Measurements from ENCODE around the gene TTLL4.

The TTLL4 gene

DNA sequence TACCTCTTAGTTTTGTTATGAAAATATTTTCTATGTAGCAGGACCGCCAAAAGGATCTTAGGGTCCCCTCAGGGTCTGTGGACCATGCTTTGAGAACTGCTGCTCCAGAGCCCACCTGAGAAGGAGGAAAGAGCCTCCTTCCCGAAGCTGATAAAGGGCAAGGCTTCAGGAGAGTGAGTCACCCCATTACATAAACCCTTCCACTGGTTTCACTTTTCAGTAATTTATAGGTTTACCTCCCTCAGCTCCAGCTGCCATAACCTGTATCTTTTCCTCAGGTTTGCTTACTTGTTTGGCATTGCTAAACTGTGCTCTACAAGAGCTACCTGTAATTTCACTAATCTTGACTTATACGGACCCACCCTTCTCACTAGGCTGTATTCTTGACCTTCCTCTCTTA lies 6.6 kb downstream of the TTLL4 start:
- no peak for DNase-seq (ENCODE audit: low read depth, low spot score)

DNA sequence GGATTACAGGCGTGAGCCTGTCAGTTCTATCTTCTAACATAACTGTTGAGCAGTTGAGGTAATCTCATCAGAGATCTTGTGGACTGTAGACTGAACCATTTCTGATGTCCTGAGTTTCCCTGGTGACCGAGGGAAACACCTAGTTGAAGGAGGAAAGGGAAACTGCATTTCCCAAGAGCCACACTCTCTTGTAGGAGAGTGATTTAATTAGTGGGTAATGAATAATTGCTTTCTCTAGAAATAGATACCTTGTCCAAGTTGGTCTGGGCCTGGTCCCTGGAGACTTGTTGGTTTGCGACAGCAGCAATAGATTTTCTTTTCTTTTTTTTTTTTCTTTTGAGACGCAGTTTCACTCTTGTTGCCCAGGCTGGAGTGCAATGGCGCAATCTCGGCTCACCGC lies 7.4 kb downstream of the TTLL4 start:
- DNase-seq (ENCODE audit: low read depth, low spot score) = no peak

DNA sequence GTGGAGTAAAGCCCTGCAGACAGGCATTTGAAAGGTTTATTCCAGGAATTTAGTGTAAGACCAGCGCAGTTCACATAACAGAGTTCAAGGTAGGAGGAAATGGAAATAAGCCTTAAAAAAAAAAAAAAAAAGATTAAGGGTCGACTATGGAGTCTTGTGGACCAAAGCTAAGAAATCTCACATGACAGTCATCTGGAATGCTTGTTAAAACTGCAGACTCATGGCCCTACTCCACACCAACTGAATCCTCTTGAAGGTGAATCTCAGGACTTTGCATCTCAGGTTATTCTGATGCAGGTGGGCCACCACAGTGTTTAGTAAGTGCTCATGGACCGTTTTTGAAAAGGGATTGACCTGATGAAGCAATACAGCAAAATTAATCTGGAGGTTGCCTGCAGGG lies 8.8 kb downstream of the TTLL4 start:
- no peak for DNase-seq (ENCODE audit: low read depth, low spot score)

DNA sequence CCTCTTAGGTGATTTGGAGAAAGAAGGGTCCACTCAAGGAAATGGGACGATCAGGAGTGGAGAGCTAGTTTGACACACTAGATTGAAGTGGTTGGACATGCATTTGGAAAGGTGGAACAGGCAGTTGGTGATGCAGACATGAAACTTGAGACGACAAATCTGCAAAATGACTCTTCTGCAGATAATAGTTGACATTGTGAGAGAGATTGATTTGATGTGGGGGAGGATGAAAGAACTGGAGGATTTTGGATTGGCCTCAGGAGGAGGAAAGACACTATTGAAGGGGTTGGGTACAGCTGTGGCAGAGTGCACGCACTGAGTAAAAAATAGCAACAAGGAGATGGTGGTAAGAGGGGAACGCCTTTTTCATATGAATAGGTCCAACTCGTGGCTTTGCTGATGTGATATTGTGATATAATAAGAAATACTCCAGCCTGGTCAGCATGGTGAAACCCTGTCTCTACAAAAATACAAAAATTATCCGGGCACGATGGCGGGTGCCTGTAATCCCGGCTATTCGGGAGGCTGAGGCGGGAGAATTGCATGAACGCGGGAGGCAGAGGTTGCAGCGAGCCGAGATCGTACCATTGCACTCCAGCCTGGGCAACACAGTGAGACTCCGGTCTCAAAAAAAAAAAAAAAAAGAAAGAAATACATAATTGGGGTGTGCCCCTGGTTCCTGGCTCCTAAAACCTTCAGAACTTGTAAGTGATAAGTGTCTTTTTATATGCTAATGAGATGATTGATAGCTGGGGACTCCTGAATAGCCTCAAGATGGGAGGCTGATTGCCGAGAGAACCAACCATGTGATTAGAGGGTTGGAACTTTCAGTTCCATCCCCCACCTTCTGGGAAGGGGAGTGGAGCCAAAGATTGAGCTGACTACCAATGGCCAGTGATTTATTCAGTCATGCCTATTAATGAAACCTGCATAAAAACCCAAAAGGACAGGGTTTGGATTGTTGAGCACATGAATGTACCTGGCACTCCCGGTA lies 9.7 kb downstream of the TTLL4 start:
- no peak for DNase-seq (ENCODE audit: low read depth, low spot score)

DNA sequence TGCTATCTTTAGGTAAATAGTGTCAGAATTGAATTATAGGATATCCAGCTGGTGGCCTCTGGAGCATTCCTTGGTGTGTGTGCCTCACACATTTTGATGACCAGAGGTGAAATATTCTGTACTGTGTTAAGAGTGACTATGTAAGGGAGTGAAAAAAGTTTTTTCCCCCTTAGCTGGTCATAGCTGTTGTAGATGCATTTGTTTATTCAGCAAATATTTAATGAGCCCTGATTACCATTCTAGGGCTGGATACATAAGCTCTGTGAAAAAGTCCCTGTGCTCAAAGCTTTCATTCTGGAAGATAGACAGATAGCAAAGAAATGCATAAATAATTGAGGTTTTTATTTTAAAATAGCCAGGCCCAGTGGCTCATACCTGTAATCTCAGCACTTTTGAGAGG lies 10.9 kb downstream of the TTLL4 start:
- no peak for DNase-seq (ENCODE audit: low read depth, low spot score)

DNA sequence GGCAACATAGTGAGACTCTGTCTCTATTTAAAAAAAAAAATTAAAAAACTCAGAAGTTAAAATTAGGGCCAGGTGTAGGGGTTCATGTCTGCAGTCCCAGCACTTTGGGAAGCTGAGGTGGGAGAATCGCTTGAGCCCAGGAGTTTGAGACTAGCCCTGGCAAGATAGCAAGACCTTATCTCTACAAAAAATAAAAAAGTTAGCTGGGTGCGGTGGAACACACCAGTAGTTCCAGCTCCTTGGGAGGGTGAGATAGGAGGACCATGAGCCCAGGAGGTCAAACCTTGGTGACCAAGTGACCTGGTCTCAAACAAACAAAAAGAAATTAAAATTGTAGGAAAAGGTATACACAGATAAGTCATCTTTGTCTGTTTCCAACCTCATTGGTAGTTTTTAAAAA lies 11.3 kb downstream of the TTLL4 start:
- DNase-seq (ENCODE audit: low read depth, low spot score) = no peak

DNA sequence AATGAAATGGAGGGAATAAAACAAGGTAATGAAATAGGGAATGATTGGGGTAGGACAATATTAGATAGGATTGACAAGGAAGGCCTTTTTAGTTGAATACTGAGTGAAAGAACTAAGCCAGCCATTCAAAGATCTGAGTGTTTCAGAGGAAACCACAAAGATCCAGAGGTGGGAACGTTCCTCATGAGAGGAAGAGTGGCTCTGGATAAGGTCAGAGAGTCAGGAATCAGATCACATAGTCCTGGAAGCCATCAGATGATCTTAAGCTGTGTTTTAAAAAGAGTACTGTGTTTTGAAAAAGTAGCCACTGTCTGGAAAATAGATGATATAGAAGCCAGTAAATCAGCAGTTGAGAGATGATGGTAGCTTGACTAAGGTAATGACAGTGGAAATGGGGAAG lies 11.8 kb downstream of the TTLL4 start:
- no peak for DNase-seq (ENCODE audit: low read depth, low spot score)

DNA sequence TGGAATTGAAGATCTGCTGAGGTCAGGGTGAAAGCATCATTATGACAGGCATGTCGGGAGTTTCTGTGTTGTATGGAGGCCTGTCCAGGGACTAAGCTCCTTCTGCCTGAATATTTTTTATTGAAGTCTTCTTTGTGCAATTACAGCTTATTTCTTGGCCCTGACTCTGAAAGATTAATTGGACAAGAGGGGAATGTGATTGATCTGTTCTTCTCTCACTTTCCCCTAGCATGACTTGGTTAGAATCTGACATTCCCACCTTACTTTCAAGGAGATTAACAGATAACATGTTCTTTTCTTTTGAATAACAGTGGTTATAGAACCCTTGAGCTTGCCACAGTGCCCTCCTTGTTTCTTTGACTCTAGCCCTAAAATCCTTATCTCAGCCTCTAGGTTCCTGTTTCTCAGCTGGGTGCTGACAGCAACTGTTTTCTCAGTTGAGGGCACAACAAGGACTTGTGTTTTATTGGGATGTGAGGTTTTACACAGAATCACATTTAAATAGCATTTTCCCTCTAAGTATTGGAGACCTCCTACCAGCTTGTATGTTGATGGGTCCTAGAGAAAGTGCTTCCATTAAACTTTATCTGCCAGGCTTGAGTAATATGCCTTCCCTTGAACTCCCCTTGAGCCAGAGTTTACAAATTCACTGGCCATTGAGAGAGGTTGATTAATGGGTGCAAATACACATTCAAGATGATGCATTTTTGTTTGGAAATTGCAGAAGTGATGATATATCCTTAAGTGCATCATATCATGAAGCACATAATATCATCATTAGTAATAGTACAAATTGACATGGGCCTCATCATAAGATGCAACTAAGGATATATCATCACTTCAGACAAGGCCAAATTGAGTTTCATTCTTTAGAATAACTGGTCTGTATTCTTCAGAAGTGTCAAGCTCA lies 12.5 kb downstream of the TTLL4 start:
- DNase-seq (ENCODE audit: low read depth, low spot score) = no peak

DNA sequence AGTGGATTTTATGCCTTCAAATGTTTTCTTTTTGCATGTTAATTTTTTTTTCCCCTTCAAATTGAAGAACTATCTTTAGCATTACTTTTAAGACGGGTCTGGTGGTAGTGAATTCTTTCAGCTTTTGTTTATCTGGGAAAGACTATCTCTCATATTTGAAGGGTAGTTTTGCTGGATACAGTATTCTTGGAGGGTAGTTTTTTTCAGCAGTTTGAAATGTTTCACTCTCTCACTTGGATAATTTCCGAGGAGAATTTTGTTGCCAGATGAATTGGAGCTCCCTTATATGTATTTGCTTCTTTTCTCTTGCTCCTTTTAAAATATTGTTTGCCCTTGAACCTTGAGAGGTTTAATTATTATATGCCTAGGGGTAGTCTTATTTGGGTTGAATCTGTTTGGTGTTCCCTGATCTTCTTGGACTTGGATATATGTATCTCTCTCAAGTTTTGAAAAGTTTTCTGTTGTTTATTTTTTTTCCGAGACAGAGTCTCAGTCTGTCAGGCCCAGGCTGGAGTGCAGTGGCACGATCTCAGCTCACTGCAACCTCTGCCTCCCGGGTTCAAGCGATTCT lies 15.5 kb downstream of the TTLL4 start:
- DNase-seq (ENCODE audit: low read depth, low spot score) = no peak

DNA sequence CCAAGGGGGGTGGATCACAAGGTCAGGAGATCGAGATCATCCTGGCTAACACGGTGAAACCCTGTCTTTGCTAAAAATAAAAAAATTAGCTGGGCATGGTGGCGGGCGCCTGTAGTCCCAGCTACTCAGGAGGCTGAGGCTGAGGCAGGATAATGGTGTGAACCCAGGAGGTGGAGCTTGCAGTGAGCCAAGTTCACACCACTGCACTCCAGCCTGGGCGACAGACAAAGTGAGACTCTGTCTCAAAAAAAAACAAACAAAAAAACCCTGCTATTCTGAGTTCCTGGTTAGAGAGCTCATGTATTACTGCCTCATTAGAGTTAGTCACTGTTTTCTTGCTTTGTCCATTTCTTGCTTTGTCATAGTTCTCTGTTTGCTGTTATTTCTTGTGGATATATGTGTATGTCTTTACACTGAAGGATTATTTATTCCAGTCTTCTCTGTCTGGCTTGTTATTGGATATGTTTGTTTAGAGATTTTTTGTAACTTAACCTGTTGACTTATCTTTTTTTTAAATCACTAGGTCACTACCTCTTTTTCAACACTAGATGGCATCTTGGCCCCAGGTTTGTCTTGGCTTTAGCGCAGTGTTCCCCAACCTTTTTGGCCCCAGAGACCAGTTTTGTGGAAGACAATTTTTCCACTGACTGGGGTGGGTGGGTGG lies 17.0 kb downstream of the TTLL4 start:
- DNase-seq (ENCODE audit: low read depth, low spot score) = no peak

DNA sequence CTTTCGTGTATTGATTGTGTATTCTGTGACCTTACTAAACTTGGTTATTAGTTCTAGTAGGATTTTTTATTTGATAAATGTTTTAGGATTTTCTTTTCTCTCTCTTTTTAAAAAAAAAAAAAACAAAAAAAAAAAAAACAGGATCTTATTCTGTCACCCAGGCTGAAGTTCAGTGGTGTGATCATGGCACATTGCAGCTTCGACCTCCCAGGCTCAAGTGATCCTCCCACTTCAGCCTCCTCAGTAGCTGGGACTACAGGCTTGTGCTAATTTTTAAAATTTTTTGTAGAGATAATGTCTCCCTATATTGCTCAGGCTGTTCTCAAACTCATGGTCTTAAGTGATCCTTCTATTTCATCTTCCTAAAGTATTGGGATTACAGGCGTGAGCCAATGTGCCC lies 19.0 kb downstream of the TTLL4 start:
- no peak for DNase-seq (ENCODE audit: low read depth, low spot score)

DNA sequence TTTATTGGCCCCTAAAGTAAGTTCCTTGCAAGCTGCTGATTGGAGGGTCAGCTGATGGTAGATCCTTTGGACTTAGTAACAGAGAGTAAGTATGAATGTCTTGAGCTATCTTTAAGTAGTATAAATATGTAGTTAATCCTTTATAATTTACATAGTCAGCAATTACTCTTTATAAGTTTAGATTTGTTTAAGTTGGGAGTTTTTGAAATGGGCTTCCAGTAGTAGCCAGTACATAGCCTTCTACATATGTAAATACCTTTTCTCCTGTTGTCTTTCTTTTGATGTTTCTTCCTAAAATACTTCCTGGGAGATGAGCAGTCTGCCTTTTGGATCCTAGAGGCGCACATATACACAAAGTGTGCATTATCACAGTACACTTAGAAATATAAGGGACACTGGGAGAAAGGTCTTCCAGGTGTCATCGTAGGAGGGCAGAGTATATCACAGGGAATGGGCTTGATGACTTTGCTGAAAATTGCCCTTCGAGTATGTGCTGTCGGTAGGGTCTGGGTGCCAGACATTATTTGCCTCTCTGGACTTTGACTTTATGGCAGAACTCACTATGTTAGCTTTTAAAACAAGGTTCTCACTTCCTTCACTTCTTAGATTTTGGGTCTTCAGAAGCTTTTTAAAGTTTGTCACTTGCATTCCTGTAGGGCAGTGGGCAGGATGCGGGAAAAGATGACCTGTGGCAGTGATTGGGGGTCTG lies 21.6 kb downstream of the TTLL4 start:
- no peak for DNase-seq (ENCODE audit: low read depth, low spot score)

DNA sequence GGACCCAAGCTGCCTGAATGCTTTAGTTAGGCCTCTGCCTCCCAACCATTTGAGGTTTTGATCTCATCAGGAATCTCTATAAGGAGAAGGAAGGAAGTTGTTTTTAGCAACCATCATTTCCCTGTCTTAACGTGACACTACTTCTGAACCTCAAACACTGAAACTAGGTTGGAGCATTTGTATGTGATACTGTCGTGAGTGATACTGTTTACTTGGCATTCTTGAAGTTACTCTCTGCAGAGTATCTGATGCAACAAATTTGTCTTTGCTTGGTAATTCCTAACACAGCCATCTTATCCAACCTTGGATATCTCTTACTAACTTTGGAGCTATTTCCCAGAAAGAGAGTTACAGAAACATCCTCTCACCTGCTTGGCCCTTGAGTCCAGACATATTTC lies 22.1 kb downstream of the TTLL4 start:
- DNase-seq (ENCODE audit: low read depth, low spot score) = no peak

DNA sequence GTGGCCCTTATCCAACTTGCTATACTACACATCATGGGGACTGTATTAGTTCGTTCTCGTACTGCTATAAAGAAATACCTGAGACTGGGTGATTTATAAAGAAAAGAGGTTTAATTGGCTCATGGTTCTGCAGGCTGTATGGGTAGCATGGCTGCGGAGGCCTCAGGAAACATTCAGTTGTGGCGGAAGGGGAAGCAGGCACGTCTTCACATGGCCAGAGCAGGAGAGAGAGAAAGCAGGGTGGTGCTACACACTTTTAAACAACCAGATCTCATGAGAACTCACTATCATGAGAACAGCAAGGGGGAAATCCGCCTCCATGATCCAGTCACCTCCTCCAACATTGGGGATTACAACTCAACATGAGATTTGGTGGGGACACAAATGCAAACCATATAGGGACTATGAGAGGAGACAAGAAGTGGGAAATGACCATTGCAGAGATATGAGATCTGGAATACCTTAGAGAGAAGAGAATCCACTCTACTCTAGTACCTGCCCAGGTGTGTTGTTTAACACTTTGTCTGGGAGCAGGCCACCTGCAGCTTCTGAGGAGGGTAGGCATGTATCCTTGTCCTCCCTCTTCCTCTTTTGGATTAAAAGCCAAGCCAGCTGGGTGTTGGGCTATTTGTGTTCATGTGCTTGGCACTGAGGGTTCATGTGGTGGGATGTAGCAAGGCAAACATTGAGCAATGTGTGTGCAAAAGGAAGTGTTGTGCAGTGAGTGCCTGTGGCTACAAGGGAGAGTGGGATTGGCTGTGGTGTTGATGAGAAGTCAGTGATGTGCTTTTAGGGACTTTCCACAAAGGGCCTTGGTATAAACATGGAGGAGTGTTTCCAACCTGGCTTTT lies 22.8 kb downstream of the TTLL4 start:
- no peak for DNase-seq (ENCODE audit: low read depth, low spot score)

DNA sequence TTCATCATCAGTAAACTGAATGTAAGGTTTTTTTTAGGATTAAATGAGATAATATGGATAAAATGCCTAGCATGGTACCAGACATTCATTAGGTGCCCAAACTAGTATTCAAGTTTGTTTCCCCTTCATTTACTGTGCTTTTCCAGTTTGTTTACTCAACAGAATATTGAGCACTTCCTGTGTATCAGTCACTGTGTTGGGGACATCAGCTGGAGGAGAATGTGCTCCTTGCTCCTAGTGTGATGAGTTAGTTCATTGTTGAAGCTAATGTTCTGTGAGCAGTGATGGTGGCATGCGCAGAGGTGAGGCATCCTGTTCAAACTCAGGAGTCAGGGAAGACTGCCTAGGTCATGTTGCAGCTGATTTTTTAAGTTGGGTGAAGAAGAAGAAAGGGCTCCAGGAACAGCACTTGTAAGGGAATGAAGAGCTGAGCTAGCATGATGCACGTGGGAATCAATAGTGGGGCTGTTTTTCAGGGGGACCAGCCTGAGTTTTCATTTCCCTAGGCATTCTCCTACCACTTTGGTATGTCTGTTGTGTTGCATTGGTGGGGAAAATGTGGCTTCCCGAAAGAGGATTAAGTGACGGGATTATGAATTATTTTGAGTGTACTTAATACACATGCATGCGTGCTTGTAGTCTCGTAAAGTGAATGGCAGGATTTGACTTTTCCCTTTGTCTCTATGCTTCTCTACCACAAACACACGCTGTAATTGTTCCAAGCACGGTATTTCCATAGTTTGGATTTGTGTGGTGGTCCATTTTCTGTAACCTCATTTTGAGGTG lies 23.7 kb downstream of the TTLL4 start:
- DNase-seq (ENCODE audit: low read depth, low spot score) = no peak

DNA sequence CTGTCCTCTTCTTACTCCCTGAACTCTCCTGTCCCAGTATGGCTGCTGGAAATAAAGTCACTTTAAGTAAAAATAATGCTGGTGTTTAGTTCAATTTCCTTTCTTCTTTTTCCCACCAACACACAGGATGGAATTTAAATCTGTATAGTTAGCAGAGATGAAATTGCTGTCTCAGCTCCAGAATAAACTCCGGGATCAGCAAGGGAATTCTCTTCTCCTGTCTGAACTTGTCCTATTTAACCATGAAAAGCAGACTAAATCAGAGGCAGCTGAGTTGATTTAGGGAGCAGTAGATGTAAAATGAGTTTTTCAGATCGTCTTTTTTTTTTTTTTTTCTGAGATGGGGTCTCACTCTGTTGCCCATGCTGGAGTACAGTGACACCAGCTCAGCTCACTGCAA lies 25.9 kb downstream of the TTLL4 start:
- no peak for DNase-seq (ENCODE audit: low read depth, low spot score)

DNA sequence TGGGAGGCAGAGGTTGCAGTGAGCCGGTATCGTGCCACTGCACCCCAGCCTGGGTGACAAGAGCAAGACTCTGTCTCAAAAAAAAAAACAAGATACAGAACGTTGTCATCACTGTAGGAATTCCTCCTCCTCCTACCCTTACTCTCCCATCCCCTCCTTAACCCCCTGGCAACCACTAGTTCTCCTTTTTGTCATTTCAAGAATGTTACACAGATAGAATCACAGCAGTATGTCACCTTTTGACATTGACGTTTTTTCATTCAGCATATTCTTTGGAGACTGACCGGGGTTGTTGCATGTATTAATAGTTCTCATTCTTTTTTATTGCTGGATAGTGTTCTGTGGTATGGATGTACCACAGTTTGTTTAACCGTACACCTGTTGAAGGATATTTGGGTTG lies 32.4 kb downstream of the TTLL4 start:
- no peak for DNase-seq (ENCODE audit: low read depth, low spot score)

DNA sequence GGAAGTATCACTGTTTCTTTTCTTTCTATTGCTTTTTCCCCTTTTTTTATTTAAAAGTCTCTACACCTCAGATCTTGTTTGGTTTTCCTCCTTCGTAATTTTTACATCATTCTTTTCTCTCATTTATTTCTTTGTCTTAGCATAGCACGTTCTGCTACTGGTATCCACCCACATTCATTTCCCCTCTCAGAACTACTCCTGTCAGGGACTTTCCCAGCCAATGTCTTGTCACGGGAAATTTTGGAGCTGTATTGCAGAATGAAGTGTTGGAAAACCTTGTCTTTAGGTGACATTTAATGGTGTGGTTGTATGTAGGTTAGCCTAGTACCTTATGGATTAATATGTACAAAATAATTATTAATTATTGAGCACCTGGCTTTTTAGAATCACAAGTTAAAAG lies 34.0 kb downstream of the TTLL4 start:
- no peak for DNase-seq (ENCODE audit: low read depth, low spot score)

DNA sequence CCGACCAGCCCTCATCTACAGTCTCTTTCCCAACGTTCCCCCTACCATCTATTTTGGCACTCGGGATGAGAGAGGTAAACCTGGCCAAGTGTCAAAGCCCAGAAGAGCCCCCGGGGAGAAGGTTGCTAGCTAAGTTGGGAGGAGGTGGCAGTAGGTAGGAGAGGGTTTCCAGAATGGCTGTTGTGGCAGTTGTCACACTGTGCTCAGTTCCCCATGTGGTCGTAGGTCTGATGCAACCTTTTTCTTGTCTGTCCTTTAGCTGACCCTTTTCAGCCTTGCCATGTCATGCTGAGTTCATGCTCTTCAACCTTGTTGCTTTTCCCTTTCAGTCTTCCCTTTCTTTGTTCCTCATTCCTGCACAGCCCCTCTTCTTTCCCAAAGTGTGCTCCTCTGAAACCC lies 34.5 kb downstream of the TTLL4 start:
- DNase-seq (ENCODE audit: low read depth, low spot score) = no peak
